ENCODE results near the gene B3GAT2.

Gene B3GAT2

GRCh38 chr6:70886071-70886470 is 70.8 kb downstream of the B3GAT2 start:
- no peak overlapping the region for H3K27ac ChIP-seq (ENCODE audit: extremely low read depth, low read depth, low read length)
- ChIA-PET POLR2A (no interaction called here), CTCF (interaction anchor here (0.6 to 4.3 kb wide), 15 partner anchors 9 to 665 kb away, joined by 3 to 135 read pairs (median 18); partner anchors contain the start of genes B3GAT2 and SDHAF4)
- no peaks in the 10 kb centered on the region for H3K36me3 ChIP-seq (ENCODE audit: control insufficient read depth in 2 of 2, insufficient read depth in 1 of 2, low read length in 2 of 2)
- H3K4me1 ChIP-seq (ENCODE audit: control insufficient read depth, insufficient read depth, low read length), result no peaks in the 10 kb centered on the region
- TF ChIP-seq ZSCAN23 (tag by site-specific recombination; IDR thresholded peaks at IDR 0.05) (no peak), ZNF792 (tag by site-specific recombination; IDR thresholded peaks at IDR 0.05) (no peak), ZNF555 (tag by site-specific recombination; conservative IDR thresholded peaks at IDR 0.05) (no peak), ZNF121 (tag by site-specific recombination; IDR thresholded peaks at IDR 0.05) (no peak), ZBTB26 (tag by site-specific recombination; optimal IDR thresholded peaks at IDR 0.05) (no peak), GLIS1 (tag by site-specific recombination; IDR thresholded peaks at IDR 0.05) (no peak), ZNF488 (tag by site-specific recombination; IDR thresholded peaks at IDR 0.05) (no peak), ZNF292 (tag by site-specific recombination; IDR thresholded peaks at IDR 0.05; ENCODE audit: borderline replicate concordance, low read depth) (no peak), ZBTB20 (tag by site-specific recombination; IDR thresholded peaks at IDR 0.05) (no peak), ZNF354C (tag by site-specific recombination; IDR thresholded peaks at IDR 0.05; ENCODE audit: borderline replicate concordance, low read depth) (no peak), ZNF639 (tag by site-specific recombination; IDR thresholded peaks at IDR 0.05) (no peak), ZNF473 (tag by site-specific recombination; IDR thresholded peaks at IDR 0.05) (no peak)
- H3K4me3 ChIP-seq (ENCODE audit: low read depth, low read length), result no peak overlapping the region
- no peaks in the 10 kb centered on the region for H3K9me3 ChIP-seq (ENCODE audit: control insufficient read depth, insufficient read depth, low read depth, low read length)

- ChIA-PET CTCF (interaction anchor here (0.5 to 4.3 kb wide), 82 partner anchors 8 to 1498 kb away, joined by 3 to 135 read pairs (median 4); partner anchors contain the start of genes B3GAT2 and SDHAF4), POLR2A (no interaction called here)
- Histone ChIP-seq H3K36me3 (ENCODE audit: control insufficient read depth in 2 of 2, insufficient read depth in 1 of 2, low read length in 2 of 2) (no peaks in the 10 kb centered on the region), H3K4me1 (ENCODE audit: control insufficient read depth, insufficient read depth, low read length) (no peaks in the 10 kb centered on the region), H3K9me3 (ENCODE audit: control insufficient read depth, insufficient read depth, low read depth, low read length) (no peaks in the 10 kb centered on the region), H3K27ac (ENCODE audit: extremely low read depth, low read depth, low read length) (no peak overlapping the region), H3K4me3 (ENCODE audit: low read depth, low read length) (no peak overlapping the region)
- TF ChIP-seq ZNF654 (tag by site-specific recombination; IDR thresholded peaks at IDR 0.05; ENCODE audit: low read depth), result peak; percentile 76
- no peak for TF ChIP-seq ZNF645 (tag by site-specific recombination; IDR thresholded peaks at IDR 0.05)
- no peak for TF ChIP-seq ZBTB17 (tag by site-specific recombination; IDR thresholded peaks at IDR 0.05)
- TF ChIP-seq IKZF3 (tag by site-specific recombination; IDR thresholded peaks at IDR 0.05), result peak; percentile 52; the same call in 1 of the 2 replicates
- TF ChIP-seq CTCF (tag by site-specific recombination; IDR thresholded peaks at IDR 0.05), result peak; percentile 82
- no peak for TF ChIP-seq ZNF266 (tag by site-specific recombination; IDR thresholded peaks at IDR 0.05; ENCODE audit: low read depth)
- peak; percentile 59 for TF ChIP-seq ZNF2 (tag by site-specific recombination; IDR thresholded peaks at IDR 0.05)
These were observed 72.5 kb downstream of the B3GAT2 start for GRCh38 chr6:70884074-70884983.
